Kasumi-1 (cell line): ENCODE data around the gene CRADD.
"Not testable (repeated sequence)": the region's sequence is repeated elsewhere in the genome, so short reads cannot be mapped to it uniquely, and the experiment has no call there.

Experiments
- DNase-seq, 2 experiments: peaks; one replicate each; lab custom pipeline; 2025; lab: John Stamatoyannopoulos, UW

The CRADD gene

GRCh38 chr12:93784339-93785086 lies 107.3 kb downstream of the CRADD start:
- DNase-seq, result no peak

- DNase-seq, result peak in 1 of 2 experiments; percentile 6
Measured at GRCh38 chr12:93785249-93786010, 108.3 kb downstream of the CRADD start.

GRCh38 chr12:93786656-93787397 lies 109.7 kb downstream of the CRADD start:
- no peak for DNase-seq

GRCh38 chr12:93788853-93789252 lies 111.7 kb downstream of the CRADD start:
- DNase-seq, result no peak

GRCh38 chr12:93789767-93790166 lies 112.6 kb downstream of the CRADD start:
- no peak for DNase-seq

- peak; percentile 10 to 17 for DNase-seq
Measured at GRCh38 chr12:93790472-93791152, 113.4 kb downstream of the CRADD start.

GRCh38 chr12:93793007-93793406 lies 115.8 kb downstream of the CRADD start:
- DNase-seq, result no peak

GRCh38 chr12:93793983-93794382 lies 116.8 kb downstream of the CRADD start:
- no peak for DNase-seq

- DNase-seq, result no peak
Measured at GRCh38 chr12:93794738-93795137, 117.6 kb downstream of the CRADD start.

- no peak for DNase-seq
Measured at GRCh38 chr12:93795352-93795751, 118.2 kb downstream of the CRADD start.

- DNase-seq, result no peak
Measured at GRCh38 chr12:93796729-93797128, 119.6 kb downstream of the CRADD start.

GRCh38 chr12:93798279-93799151 lies 121.3 kb downstream of the CRADD start:
- DNase-seq, result no peak

- DNase-seq, result not testable (repeated sequence)
Measured at GRCh38 chr12:93801666-93802065, 124.5 kb downstream of the CRADD start.

GRCh38 chr12:93802293-93802692 lies 125.1 kb downstream of the CRADD start:
- DNase-seq, result no peak

- peak in 1 of 2 experiments; percentile 18 for DNase-seq
Measured at GRCh38 chr12:93802698-93803423, 125.7 kb downstream of the CRADD start.

GRCh38 chr12:93803424-93803807 lies 126.2 kb downstream of the CRADD start:
- DNase-seq, result no peak

GRCh38 chr12:93804392-93805179 lies 127.4 kb downstream of the CRADD start:
- no peak for DNase-seq

- no peak for DNase-seq
Measured at GRCh38 chr12:93805736-93806141, 128.6 kb downstream of the CRADD start.

GRCh38 chr12:93807354-93807753 lies 130.2 kb downstream of the CRADD start:
- no peak for DNase-seq
